Rectal smooth muscle tissue (tissue), 1 donor: ENCODE results near the gene CCNDBP1.

Source experiments
- H3K27ac ChIP-seq: one replicate; pipeline ENCODE4 v1.7.0; 2013; ENCODE audit warnings: low read depth, low read length, inconsistent platforms
- H3K27me3 ChIP-seq: one replicate; pipeline ENCODE4 v1.7.0; 2013; ENCODE audit warnings: low read length; ENCODE audit not compliant: control insufficient read depth, insufficient read depth
- H3K36me3 ChIP-seq: one replicate; pipeline ENCODE4 v1.7.0; 2013; ENCODE audit warnings: low read length; ENCODE audit not compliant: control insufficient read depth, insufficient read depth
- H3K4me1 ChIP-seq: one replicate; pipeline ENCODE4 v1.7.0; 2013; ENCODE audit warnings: low read length; ENCODE audit not compliant: control insufficient read depth, insufficient read depth
- H3K4me3 ChIP-seq: one replicate; pipeline ENCODE4 v1.7.0; 2013; ENCODE audit warnings: low read length
- H3K9ac ChIP-seq: one replicate; pipeline ENCODE4 v1.7.0; 2013; ENCODE audit warnings: low read length

CCNDBP1 gene

DNA sequence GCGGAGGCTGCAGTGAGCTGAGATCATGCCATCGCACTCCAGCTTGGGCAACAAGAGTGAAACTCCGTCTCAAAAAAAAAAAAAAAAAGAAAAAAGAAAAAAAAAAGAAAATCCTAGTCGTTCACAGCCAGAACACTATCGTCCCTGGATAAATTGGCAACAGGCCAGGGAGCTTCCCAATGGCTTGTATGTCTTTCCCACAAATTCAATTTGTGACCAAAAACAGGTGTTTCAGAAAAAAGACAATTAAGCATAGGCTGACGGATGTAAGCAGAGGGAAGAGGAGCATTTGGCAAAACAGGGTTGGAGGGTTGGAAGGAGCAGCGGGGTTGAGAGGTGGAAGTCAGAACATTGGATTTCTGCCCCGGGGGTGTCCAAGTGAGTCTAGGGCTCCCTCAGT lies 27.1 kb downstream of the CCNDBP1 start:
- Histone ChIP-seq H3K27me3 (no peaks in the 10 kb centered on the region), H3K4me1 (no peaks in the 10 kb centered on the region), H3K9ac (no peak overlapping the region)

GRCh38 chr15:43212951-43213350 lies 27.7 kb downstream of the CCNDBP1 start:
- Histone ChIP-seq H3K27ac (no peak overlapping the region), H3K4me3 (no peak overlapping the region), H3K27me3 (no peaks in the 10 kb centered on the region), H3K4me1 (no peaks in the 10 kb centered on the region), H3K36me3 (no peaks in the 10 kb centered on the region), H3K9ac (no peak overlapping the region)

More for the DNA sequence above, 27.1 kb downstream of the CCNDBP1 start:
- H3K36me3 ChIP-seq: no peaks in the 10 kb centered on the region
- H3K4me3 ChIP-seq: no peak overlapping the region
- H3K27ac ChIP-seq: no peak overlapping the region

DNA sequence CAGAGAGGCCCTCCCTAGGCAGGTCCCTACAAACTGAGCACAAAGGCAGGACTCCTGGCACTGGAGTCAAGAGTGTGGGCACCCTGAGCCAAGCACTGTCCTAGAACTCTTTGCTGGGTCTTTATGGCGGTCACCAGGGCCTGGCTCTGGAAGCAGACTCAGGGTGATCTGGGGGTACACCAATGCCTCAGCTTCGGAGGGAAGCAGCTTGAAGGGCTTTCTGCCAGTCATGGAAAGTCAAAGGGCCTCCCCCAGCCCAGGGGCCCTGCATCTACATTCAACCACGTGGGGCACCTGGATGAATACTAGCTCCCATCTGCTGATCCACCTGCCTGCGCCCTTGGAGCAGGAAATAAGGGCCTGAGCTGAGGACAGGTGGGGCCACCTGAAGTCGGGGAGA lies 28.3 kb downstream of the CCNDBP1 start:
- Histone ChIP-seq H3K9ac (no peak overlapping the region), H3K36me3 (no peaks in the 10 kb centered on the region)

DNA sequence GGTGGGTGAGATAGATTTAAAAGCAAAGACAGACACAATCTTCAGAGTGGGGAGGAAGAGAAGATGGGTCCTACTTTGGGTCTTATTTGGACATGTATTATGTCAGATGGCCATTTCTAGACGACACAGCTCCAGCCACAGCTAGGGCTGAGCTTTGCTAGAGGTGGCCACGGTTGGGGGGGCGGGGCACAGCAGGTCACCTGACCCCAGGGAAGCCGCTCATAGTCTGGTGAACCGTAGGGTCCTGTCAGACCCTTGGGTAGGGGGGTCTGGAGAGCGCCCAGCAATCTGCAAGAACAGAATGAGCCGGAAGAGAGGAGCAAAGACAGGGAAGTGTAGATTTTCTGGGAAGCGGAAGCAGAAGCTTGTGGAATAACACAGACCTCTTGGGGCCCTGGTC lies 29.0 kb downstream of the CCNDBP1 start:
- no peaks in the 10 kb centered on the region for H3K4me1 ChIP-seq
- H3K9ac ChIP-seq: no peak overlapping the region
- H3K27ac ChIP-seq: no peak overlapping the region
- H3K27me3 ChIP-seq: no peaks in the 10 kb centered on the region
- no peak overlapping the region for H3K4me3 ChIP-seq
- no peaks in the 10 kb centered on the region for H3K36me3 ChIP-seq

More for the DNA sequence above, 28.3 kb downstream of the CCNDBP1 start:
- no peak overlapping the region for H3K4me3 ChIP-seq
- H3K27me3 ChIP-seq: no peaks in the 10 kb centered on the region
- no peaks in the 10 kb centered on the region for H3K4me1 ChIP-seq
- no peak overlapping the region for H3K27ac ChIP-seq

GRCh38 chr15:43214592-43215295 lies 29.5 kb downstream of the CCNDBP1 start:
- no peak overlapping the region for H3K9ac ChIP-seq
- no peak overlapping the region for H3K27ac ChIP-seq
- H3K27me3 ChIP-seq: no peaks in the 10 kb centered on the region
- H3K4me1 ChIP-seq: no peaks in the 10 kb centered on the region
- H3K36me3 ChIP-seq: no peaks in the 10 kb centered on the region
- no peak overlapping the region for H3K4me3 ChIP-seq

DNA sequence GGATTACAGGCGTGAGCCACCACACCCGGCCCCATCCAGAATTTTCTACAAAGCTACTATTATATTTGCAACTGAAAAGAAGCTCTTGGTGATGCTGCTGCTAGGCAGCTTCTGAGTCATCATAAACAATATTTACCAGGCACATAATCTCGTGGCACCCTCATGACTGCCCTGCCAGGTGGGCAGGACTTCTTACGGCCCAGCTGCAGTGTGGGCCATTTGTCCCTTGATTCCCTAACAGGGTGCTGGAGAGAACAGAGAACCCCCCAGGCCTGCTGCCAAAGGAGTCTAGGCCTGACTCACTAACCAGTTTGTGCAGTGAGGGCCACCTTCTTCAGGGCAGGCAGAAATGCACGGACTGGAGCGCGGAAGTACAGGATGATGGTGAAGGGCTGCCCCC lies 30.8 kb downstream of the CCNDBP1 start:
- H3K4me3 ChIP-seq: no peak overlapping the region
- no peaks in the 10 kb centered on the region for H3K36me3 ChIP-seq
- no peak overlapping the region for H3K9ac ChIP-seq
- no peaks in the 10 kb centered on the region for H3K27me3 ChIP-seq
- no peak overlapping the region for H3K27ac ChIP-seq
- H3K4me1 ChIP-seq: no peaks in the 10 kb centered on the region

DNA sequence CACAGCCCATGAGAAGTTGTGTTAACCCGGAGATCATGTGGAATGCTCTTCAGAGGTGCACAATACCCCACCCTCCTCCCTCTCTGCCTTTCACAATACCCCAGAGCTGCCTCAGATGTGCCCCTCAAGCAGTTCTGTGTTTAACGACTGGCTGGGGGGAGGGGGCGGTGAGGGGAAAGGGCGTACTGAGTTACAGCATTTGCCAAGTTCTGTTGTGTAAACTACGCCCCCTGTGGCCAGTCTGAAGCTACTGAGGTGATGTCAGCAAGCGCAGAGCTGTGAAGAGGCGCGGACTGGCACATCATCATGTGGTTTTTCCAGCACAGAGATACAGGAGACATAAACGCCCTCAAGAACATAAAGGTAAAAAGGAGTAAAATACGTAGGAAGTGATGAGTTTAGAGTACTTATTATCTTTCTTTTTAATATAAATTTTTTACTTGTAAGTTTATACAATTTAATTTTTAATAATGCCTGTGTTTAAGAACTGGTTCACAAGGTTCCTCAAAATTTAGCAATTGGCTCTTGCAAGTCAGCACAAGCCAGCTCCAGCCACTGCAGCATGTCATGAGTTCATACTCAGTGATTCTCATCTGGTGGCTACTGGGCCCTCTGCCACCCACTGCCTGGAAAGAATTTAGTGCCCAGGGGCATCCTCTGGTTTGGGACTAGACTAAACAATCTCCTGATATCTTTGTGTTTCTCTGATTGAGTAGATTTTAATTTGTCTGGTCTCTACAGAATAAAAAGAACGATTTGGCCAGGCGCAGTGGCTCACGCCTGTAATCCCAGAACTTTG lies 33.9 kb downstream of the CCNDBP1 start:
- Histone ChIP-seq H3K4me3 (no peak overlapping the region), H3K9ac (no peak overlapping the region), H3K36me3 (no peaks in the 10 kb centered on the region), H3K27ac (no peak overlapping the region), H3K4me1 (no peaks in the 10 kb centered on the region), H3K27me3 (no peaks in the 10 kb centered on the region)

GRCh38 chr15:43219929-43220928 lies 35.0 kb downstream of the CCNDBP1 start:
- Histone ChIP-seq H3K36me3 (no peaks in the 10 kb centered on the region), H3K4me3 (no peak overlapping the region), H3K9ac (no peak overlapping the region), H3K27me3 (no peaks in the 10 kb centered on the region), H3K27ac (no peak overlapping the region), H3K4me1 (no peaks in the 10 kb centered on the region)

GRCh38 chr15:43220991-43221403 lies 35.8 kb downstream of the CCNDBP1 start, which contains the start of gene EPB42:
EPB42 (minus strand) TSS chr15:43221018; CDS start chr15:43220825, 193 bp downstream.
- Histone ChIP-seq H3K4me3 (no peak within 1 kb of the TSS), H3K4me1 (no peaks in the 10 kb centered on the region), H3K9ac (no peak within 1 kb of the TSS), H3K36me3 (no peaks in the 10 kb centered on the region), H3K27ac (no peak within 1 kb of the TSS), H3K27me3 (no peaks in the 10 kb centered on the region)

DNA sequence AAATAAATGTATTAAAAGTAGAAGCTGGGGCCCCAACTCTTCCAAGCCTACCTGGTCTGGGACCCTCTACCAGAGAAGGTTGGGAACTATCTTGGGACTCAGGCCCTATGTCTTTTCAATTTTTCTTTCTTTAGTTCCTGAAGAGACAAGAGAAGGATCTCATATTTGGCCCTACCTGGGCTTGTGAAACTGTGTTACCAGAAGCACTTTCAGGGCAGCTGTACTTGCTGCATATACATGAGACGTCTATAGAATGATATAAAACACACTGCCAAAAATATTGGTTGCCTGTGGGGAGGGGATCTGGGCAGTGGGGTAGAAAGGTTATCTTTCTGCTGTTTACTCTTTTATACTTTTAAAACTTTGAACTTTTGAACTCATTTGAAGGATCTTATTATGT lies 36.2 kb downstream of the CCNDBP1 start:
- H3K9ac ChIP-seq: no peak overlapping the region
- H3K4me1 ChIP-seq: no peaks in the 10 kb centered on the region
- H3K27ac ChIP-seq: no peak overlapping the region
- no peaks in the 10 kb centered on the region for H3K27me3 ChIP-seq
- H3K4me3 ChIP-seq: no peak overlapping the region
- no peaks in the 10 kb centered on the region for H3K36me3 ChIP-seq

DNA sequence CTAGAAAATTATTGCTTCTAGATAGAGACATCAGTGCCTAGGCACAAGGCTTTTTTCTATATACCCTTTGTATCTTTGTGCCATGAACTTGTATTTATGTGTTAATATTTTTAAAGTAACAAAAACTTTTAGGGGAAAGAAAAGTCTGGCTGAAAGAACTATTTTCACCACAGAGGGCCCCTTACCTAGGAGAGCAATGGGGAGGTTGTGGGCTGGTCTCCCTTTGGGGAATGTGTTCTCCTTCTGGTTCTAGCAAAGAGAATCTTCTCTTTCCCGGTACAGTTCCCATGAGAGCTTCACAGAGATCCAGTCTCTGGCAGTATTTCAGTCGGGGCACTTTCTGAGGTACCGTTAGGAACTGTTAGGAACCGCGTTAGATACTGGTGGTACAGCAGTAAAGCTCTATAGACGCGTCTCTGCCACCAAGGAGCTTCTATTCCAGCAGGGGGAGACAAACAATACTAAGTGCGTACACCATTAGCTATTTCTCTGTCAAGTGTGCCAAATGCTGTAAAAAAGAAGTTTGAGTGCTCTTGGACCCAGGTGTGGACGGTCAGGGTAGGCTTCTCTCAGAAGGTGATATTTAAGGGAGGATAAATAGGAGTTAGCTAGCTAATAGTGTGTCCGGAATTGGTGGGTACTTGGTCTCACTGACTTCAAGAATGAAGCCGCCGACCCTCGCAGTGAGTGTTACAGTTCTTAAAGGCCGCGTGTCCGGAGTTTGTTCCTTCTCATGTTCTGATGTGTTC lies 40.2 kb downstream of the CCNDBP1 start:
- Histone ChIP-seq H3K27me3 (peaks cover 2% of the 10 kb centered on the region), H3K4me1 (no peaks in the 10 kb centered on the region), H3K36me3 (no peaks in the 10 kb centered on the region), H3K9ac (no peak overlapping the region), H3K27ac (no peak overlapping the region), H3K4me3 (no peak overlapping the region)
